Pons (tissue), 1 donor: ENCODE measurements around the gene SLC14A1.

Experiments
- DNase-seq: peaks from one replicate; pipeline ENCODE4 v3.0.0-alpha.2; 2016; ENCODE audit warnings: low spot score

SLC14A1 gene

GRCh38 chr18:45760462-45761036, 36.6 kb downstream of the SLC14A1 start:
- no peak for DNase-seq

- DNase-seq, result no peak
Measured at GRCh38 chr18:45761512-45762114, 37.6 kb downstream of the SLC14A1 start.

- DNase-seq, result no peak
Measured at GRCh38 chr18:45764000-45764686, 40.2 kb downstream of the SLC14A1 start.

GRCh38 chr18:45765796-45766195, 41.8 kb downstream of the SLC14A1 start:
- no peak for DNase-seq

GRCh38 chr18:45771587-45772480, 47.9 kb downstream of the SLC14A1 start:
- DNase-seq, result no peak

- no peak for DNase-seq
Measured at GRCh38 chr18:45774065-45774521, 50.1 kb downstream of the SLC14A1 start.

- peak; percentile 36 for DNase-seq
Measured at GRCh38 chr18:45775241-45775676, 51.3 kb downstream of the SLC14A1 start.

- no peak for DNase-seq
Measured at GRCh38 chr18:45775743-45776142, 51.8 kb downstream of the SLC14A1 start.

GRCh38 chr18:45777393-45777792, 53.4 kb downstream of the SLC14A1 start:
- no peak for DNase-seq

GRCh38 chr18:45780568-45780967, 56.6 kb downstream of the SLC14A1 start:
- no peak for DNase-seq

GRCh38 chr18:45782662-45783061, 58.7 kb downstream of the SLC14A1 start:
- no peak for DNase-seq

GRCh38 chr18:45783097-45784075, 59.4 kb downstream of the SLC14A1 start:
- DNase-seq, result no peak

- DNase-seq, result no peak
Measured at GRCh38 chr18:45785134-45785533, 61.2 kb downstream of the SLC14A1 start.

- no peak for DNase-seq
Measured at GRCh38 chr18:45786941-45787340, 63.0 kb downstream of the SLC14A1 start.

GRCh38 chr18:45787346-45787745, 63.4 kb downstream of the SLC14A1 start:
- no peak for DNase-seq

- no peak for DNase-seq
Measured at GRCh38 chr18:45788861-45789260, 64.9 kb downstream of the SLC14A1 start.

GRCh38 chr18:45792506-45793263, 68.7 kb downstream of the SLC14A1 start:
- DNase-seq, result no peak

GRCh38 chr18:45793264-45793965, 69.4 kb downstream of the SLC14A1 start:
- no peak for DNase-seq

GRCh38 chr18:45801416-45802004, 77.5 kb downstream of the SLC14A1 start:
- DNase-seq, result no peak
